Kidney tubule cell (primary cell): ENCODE measurements around the gene KBTBD4.
"Not testable (repeated sequence)": the region's sequence is repeated elsewhere in the genome, so short reads cannot be mapped to it uniquely, and the experiment has no call there.

Experiments used
- DNase-seq: peaks from one replicate; pipeline ENCODE4 v3.0.0-alpha.2; 2018; ENCODE audit warnings: low spot score

KBTBD4 gene

GRCh38 chr11:47589977-47590861 is 11.4 kb upstream of the KBTBD4 start:
- no peak for DNase-seq

GRCh38 chr11:47589584-47589976 is 10.8 kb upstream of the KBTBD4 start:
- no peak for DNase-seq

GRCh38 chr11:47589118-47589517 is 10.3 kb upstream of the KBTBD4 start:
- no peak for DNase-seq

GRCh38 chr11:47587723-47588326 is 9.1 kb upstream of the KBTBD4 start:
- DNase-seq, result no peak

- DNase-seq, result no peak
Observed at GRCh38 chr11:47587039-47587716, 8.4 kb upstream of the KBTBD4 start.

- DNase-seq, result no peak
Observed at GRCh38 chr11:47586098-47586855, 7.5 kb upstream of the KBTBD4 start, which contains the start of gene FAM180B. Gene FAM180B, plus strand, starts transcription at chr11:47586678. Its CDS starts 91 bp downstream, at chr11:47586769.

- DNase-seq, result no peak
Observed at GRCh38 chr11:47583844-47584243, 5.1 kb upstream of the KBTBD4 start.

- no peak for DNase-seq
Observed at GRCh38 chr11:47577460-47578041, 1.2 kb downstream of the KBTBD4 start.

- DNase-seq, result no peak
Observed at GRCh38 chr11:47573321-47573720, 5.4 kb downstream of the KBTBD4 start.

- DNase-seq, result no peak
Observed at GRCh38 chr11:47572715-47573255, 6.0 kb downstream of the KBTBD4 start.

- DNase-seq, result peak; percentile 20
Observed at GRCh38 chr11:47571895-47572294, 6.9 kb downstream of the KBTBD4 start.

GRCh38 chr11:47571357-47571729 is 7.4 kb downstream of the KBTBD4 start:
- no peak for DNase-seq

GRCh38 chr11:47570651-47571356 is 8.0 kb downstream of the KBTBD4 start:
- DNase-seq, result no peak

GRCh38 chr11:47569646-47570045 is 9.1 kb downstream of the KBTBD4 start:
- DNase-seq, result no peak

GRCh38 chr11:47566149-47566698 is 12.5 kb downstream of the KBTBD4 start:
- peak; percentile 33 for DNase-seq

- peak; percentile 78 for DNase-seq
Observed at GRCh38 chr11:47565340-47566148, 13.2 kb downstream of the KBTBD4 start, which contains the start of gene PTPMT1. Gene PTPMT1, plus strand, starts transcription at chr11:47565599. Its CDS starts 24 bp downstream, at chr11:47565623.

GRCh38 chr11:47564933-47565339 is 13.8 kb downstream of the KBTBD4 start:
- no peak for DNase-seq

- not testable (repeated sequence) for DNase-seq
Observed at GRCh38 chr11:47564366-47564765, 14.4 kb downstream of the KBTBD4 start.

GRCh38 chr11:47562393-47562792 is 16.4 kb downstream of the KBTBD4 start:
- not testable (repeated sequence) for DNase-seq
